ENCODE measurements around the gene PTPRG. TPM values are rescaled to one million over a fixed set of nuclear protein-coding genes. Genes with fewer than 3 reads are reported as not detected.
A peak's percentile ranks its signal among the peaks of the same experiment; 100 is the strongest.

PTPRG gene
- total RNA-seq, 4 donors from 2014 or later: 11.0 to 18.5 (median 14.9) TPM

GRCh38 chr3:61617651-61618050 lies 56.3 kb downstream of the PTPRG start:
- no peaks in the 10 kb centered on the region for H3K27me3 ChIP-seq
- DNase-seq (ENCODE audit: low spot score in 2 of 2): no peak
- TF ChIP-seq EP300 (IDR thresholded peaks at IDR 0.05): no peak
- no peak for TF ChIP-seq POLR2AphosphoS5 (IDR thresholded peaks at IDR 0.05)
- no peak for TF ChIP-seq POLR2A (IDR thresholded peaks at IDR 0.05)
- TF ChIP-seq CTCF (IDR thresholded peaks at IDR 0.05): no peak
- H3K4me3 ChIP-seq: no peak overlapping the region
- no peaks in the 10 kb centered on the region for H3K9me3 ChIP-seq
- peaks cover 7% of the 10 kb centered on the region for H3K4me1 ChIP-seq
- H3K36me3 ChIP-seq: no peaks in the 10 kb centered on the region
- peak overlapping the region; percentile 84 for H3K27ac ChIP-seq
- WGBS: 80% methylated on average over 6 of the region's 6 CpGs

- H3K36me3 ChIP-seq: no peaks in the 10 kb centered on the region
- H3K9me3 ChIP-seq: no peaks in the 10 kb centered on the region
- peaks cover 7% of the 10 kb centered on the region for H3K4me1 ChIP-seq
- WGBS: 82% methylated on average over 2 of the region's 2 CpGs
- DNase-seq (ENCODE audit: low spot score in 2 of 2): no peak
- H3K4me3 ChIP-seq: no peak overlapping the region
- H3K27ac ChIP-seq: no peak overlapping the region
- TF ChIP-seq POLR2A (IDR thresholded peaks at IDR 0.05) (no peak), CTCF (IDR thresholded peaks at IDR 0.05) (no peak), EP300 (IDR thresholded peaks at IDR 0.05) (no peak), POLR2AphosphoS5 (IDR thresholded peaks at IDR 0.05) (no peak)
- no peaks in the 10 kb centered on the region for H3K27me3 ChIP-seq
Observed at GRCh38 chr3:61618231-61618630, 56.9 kb downstream of the PTPRG start.

GRCh38 chr3:61618871-61619270 lies 57.5 kb downstream of the PTPRG start:
- H3K36me3 ChIP-seq: no peaks in the 10 kb centered on the region
- H3K4me3 ChIP-seq: no peak overlapping the region
- H3K27ac ChIP-seq: no peak overlapping the region
- WGBS: 85% methylated on average over 6 of the region's 6 CpGs
- peaks cover 7% of the 10 kb centered on the region for H3K4me1 ChIP-seq
- TF ChIP-seq POLR2AphosphoS5 (IDR thresholded peaks at IDR 0.05) (no peak), CTCF (IDR thresholded peaks at IDR 0.05) (no peak), POLR2A (IDR thresholded peaks at IDR 0.05) (no peak), EP300 (IDR thresholded peaks at IDR 0.05) (no peak)
- H3K9me3 ChIP-seq: no peaks in the 10 kb centered on the region
- no peak for DNase-seq (ENCODE audit: low spot score in 2 of 2)
- H3K27me3 ChIP-seq: no peaks in the 10 kb centered on the region

GRCh38 chr3:61620073-61620472 lies 58.7 kb downstream of the PTPRG start:
- no peak overlapping the region for H3K4me3 ChIP-seq
- TF ChIP-seq POLR2AphosphoS5 (IDR thresholded peaks at IDR 0.05) (no peak), CTCF (IDR thresholded peaks at IDR 0.05) (no peak), POLR2A (IDR thresholded peaks at IDR 0.05) (no peak), EP300 (IDR thresholded peaks at IDR 0.05) (no peak)
- H3K9me3 ChIP-seq: no peaks in the 10 kb centered on the region
- no peaks in the 10 kb centered on the region for H3K36me3 ChIP-seq
- 95% methylated on average over 5 of the region's 5 CpGs for WGBS
- peaks cover 7% of the 10 kb centered on the region for H3K4me1 ChIP-seq
- H3K27ac ChIP-seq: no peak overlapping the region
- DNase-seq (ENCODE audit: low spot score in 2 of 2): no peak
- H3K27me3 ChIP-seq: no peaks in the 10 kb centered on the region

GRCh38 chr3:61624300-61624699 lies 62.9 kb downstream of the PTPRG start:
- Histone ChIP-seq H3K27ac (no peak overlapping the region), H3K4me1 (peaks cover 4% of the 10 kb centered on the region), H3K27me3 (no peaks in the 10 kb centered on the region), H3K4me3 (no peak overlapping the region), H3K36me3 (no peaks in the 10 kb centered on the region), H3K9me3 (no peaks in the 10 kb centered on the region)
- WGBS: 93% methylated on average over 2 of the region's 2 CpGs
- no peak for DNase-seq (ENCODE audit: low spot score in 2 of 2)
- no peak for TF ChIP-seq POLR2AphosphoS5 (IDR thresholded peaks at IDR 0.05)
- no peak for TF ChIP-seq EP300 (IDR thresholded peaks at IDR 0.05)
- no peak for TF ChIP-seq CTCF (IDR thresholded peaks at IDR 0.05)
- no peak for TF ChIP-seq POLR2A (IDR thresholded peaks at IDR 0.05)

Data from suprapubic skin (tissue), 4 donors.